OCI-LY1 (cell line): Measurements from ENCODE around the gene DUSP16.

ENCODE experiments used
- EZH2 ChIP-seq: fragments of 200-600 bp; sonication (generic), shearing (Covaris generic); IDR thresholded peaks from 2 replicates; pipeline ENCODE4 v1.8.0; 2017; ENCODE audit warnings: borderline replicate concordance, mixed run types, mild to moderate bottlenecking, antibody characterized with exemption, low read length, moderate library complexity, mixed read lengths
- TF ChIP-seq, protein P1 (sequence below): fragments of 200-600 bp; sonication (generic), shearing (Covaris generic); IDR thresholded peaks from 2 replicates; pipeline ENCODE4 v1.5.1; 2017; ENCODE audit warnings: mild to moderate bottlenecking, antibody characterized with exemption, low read length, moderate library complexity, mixed read lengths

DNA sequence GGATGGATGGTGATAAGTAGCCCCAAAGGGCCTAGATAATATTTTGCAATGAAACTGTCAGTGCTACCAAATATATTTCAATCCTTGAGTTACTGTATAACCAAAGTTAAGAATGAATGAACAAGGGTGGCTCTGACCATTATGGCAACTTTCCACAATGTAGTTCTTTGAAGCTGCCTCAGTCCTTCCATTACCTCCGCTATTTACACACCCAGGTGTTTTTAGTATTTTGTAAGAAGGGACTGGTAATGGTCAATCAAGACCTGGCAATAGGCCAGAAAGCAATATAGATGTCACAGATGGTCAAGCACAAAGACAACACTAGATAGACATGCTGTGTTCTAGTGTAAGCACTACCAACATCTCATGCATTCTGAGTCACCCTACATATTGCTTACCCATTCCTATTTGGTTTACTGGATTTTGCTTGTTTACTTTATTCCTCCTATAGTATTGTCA is 16.3 kb downstream of the DUSP16 start:
- TF ChIP-seq, protein P1, sequence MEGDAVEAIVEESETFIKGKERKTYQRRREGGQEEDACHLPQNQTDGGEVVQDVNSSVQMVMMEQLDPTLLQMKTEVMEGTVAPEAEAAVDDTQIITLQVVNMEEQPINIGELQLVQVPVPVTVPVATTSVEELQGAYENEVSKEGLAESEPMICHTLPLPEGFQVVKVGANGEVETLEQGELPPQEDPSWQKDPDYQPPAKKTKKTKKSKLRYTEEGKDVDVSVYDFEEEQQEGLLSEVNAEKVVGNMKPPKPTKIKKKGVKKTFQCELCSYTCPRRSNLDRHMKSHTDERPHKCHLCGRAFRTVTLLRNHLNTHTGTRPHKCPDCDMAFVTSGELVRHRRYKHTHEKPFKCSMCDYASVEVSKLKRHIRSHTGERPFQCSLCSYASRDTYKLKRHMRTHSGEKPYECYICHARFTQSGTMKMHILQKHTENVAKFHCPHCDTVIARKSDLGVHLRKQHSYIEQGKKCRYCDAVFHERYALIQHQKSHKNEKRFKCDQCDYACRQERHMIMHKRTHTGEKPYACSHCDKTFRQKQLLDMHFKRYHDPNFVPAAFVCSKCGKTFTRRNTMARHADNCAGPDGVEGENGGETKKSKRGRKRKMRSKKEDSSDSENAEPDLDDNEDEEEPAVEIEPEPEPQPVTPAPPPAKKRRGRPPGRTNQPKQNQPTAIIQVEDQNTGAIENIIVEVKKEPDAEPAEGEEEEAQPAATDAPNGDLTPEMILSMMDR: no peak
- no peak for TF ChIP-seq EZH2
